ENCODE results near the gene OR10K2. TPM values are rescaled to one million over a fixed set of nuclear protein-coding genes. Genes with fewer than 3 reads are reported as not detected.
A peak's percentile ranks its signal among the peaks of the same experiment; 100 is the strongest.

The OR10K2 gene
- total and polyA plus RNA-seq, 2 of the 8 experiments (the other 6 are each of a cell fraction or from before 2014, with no cell fraction given), result not detected

GRCh38 chr1:158454537-158454936 lies 28.5 kb upstream of the OR10K2 start:
- Histone ChIP-seq H3K56ac (replicated peaks; ENCODE audit: insufficient read length, low read depth, low read length) (no peak overlapping the region), H3K23ac (ENCODE audit: insufficient read length) (no peak overlapping the region), H3K27me3 (replicated peaks in 1 of 4; ENCODE audit: control insufficient read depth in 3 of 4, extremely low read depth in 1 of 4, insufficient read depth in 3 of 4, low read length in 3 of 4) (no peaks in the 10 kb centered on the region), H2AFZ (ENCODE audit: low read length) (peak overlapping the region; percentile 71; the same call in 1 of the 2 replicates), H3K14ac (ENCODE audit: insufficient read length) (no peak overlapping the region), H3K4ac (replicated peaks; ENCODE audit: insufficient read length, low read depth, low read length) (no peak overlapping the region), H4K8ac (ENCODE audit: extremely low read depth, insufficient read depth, low read length) (no peak overlapping the region), H2BK12ac (ENCODE audit: low read depth, low read length) (no peak overlapping the region), H3K23me2 (ENCODE audit: low read depth, low read length) (no peaks in the 10 kb centered on the region), H2BK120ac (replicated peaks; ENCODE audit: low read depth, low read length) (no peak overlapping the region), H2BK5ac (ENCODE audit: low read depth, low read length) (no peak overlapping the region), H4K20me1 (replicated peaks in 1 of 2; ENCODE audit: control insufficient read depth in 1 of 2, insufficient read depth in 2 of 2, low read length in 2 of 2) (no peaks in the 10 kb centered on the region), H3K4me3 (ENCODE audit: extremely low read depth in 1 of 4, insufficient read depth in 2 of 4, low read depth in 3 of 4, low read length in 4 of 4) (no peak overlapping the region), H3K18ac (ENCODE audit: extremely low read depth, low read length) (no peak overlapping the region), H4K5ac (ENCODE audit: insufficient read length, low read depth, low read length) (no peak overlapping the region), H3K79me1 (ENCODE audit: low read depth, low read length) (no peaks in the 10 kb centered on the region), H2BK15ac (ENCODE audit: low read length) (no peak overlapping the region), H3K4me2 (ENCODE audit: insufficient read depth in 1 of 2, low read depth in 2 of 2, low read length in 2 of 2) (no peak overlapping the region), H3K36me3 (ENCODE audit: control insufficient read depth in 2 of 4, insufficient read depth in 4 of 4, low read length in 3 of 4) (no peaks in the 10 kb centered on the region), H3K79me2 (ENCODE audit: control insufficient read depth in 1 of 2, insufficient read depth in 2 of 2, low read length in 2 of 2) (no peaks in the 10 kb centered on the region), H2BK20ac (ENCODE audit: low read length) (no peak overlapping the region), H2AK5ac (ENCODE audit: low read depth, low read length) (no peak overlapping the region), H4K91ac (replicated peaks; ENCODE audit: insufficient read length, low read length) (no peak overlapping the region), H3K9me3 (ENCODE audit: insufficient read depth in 2 of 2, low read depth in 1 of 2, low read length in 1 of 2) (no peaks in the 10 kb centered on the region), H3K4me1 (replicated peaks in 1 of 4; ENCODE audit: control insufficient read depth in 3 of 4, insufficient read depth in 4 of 4, low read length in 3 of 4) (no peaks in the 10 kb centered on the region), H3K27ac (ENCODE audit: low read depth, low read length) (no peak overlapping the region), H3K9ac (replicated peaks in 1 of 4; ENCODE audit: extremely low read depth in 1 of 4, low read depth in 3 of 4, low read length in 3 of 4) (no peak overlapping the region)
- DNase-seq (ENCODE audit: low read depth in 1 of 2, low spot score in 2 of 2) (no peak), FAIRE-seq (peak; percentile 19)
- CTCF ChIA-PET (ENCODE audit: partially characterized antibody), result no interaction called here
- 88% methylated on average over 1 of the region's 1 CpG; no CpG with 5 or more reads in 1 of the 2 experiments for WGBS, 2 experiments (ENCODE audit: extremely low coverage in 1 of 2, insufficient coverage in 1 of 2, insufficient read length in 1 of 2, insufficient replicate concordance in 2 of 2, low coverage in 1 of 2, low lambda C conversion rate in 2 of 2, missing lambda C conversion rate in 1 of 2)
- TF ChIP-seq JUND (IDR thresholded peaks at IDR 0.05; ENCODE audit: low read length) (no peak), SIRT6 (IDR thresholded peaks at IDR 0.05; ENCODE audit: low read length) (no peak), TAF7 (optimal IDR thresholded peaks at IDR 0.05; ENCODE audit: borderline replicate concordance, low read depth, low read length) (no peak), MAX (IDR thresholded peaks at IDR 0.05) (no peak), HDAC6 (IDR thresholded peaks at IDR 0.05; ENCODE audit: low read depth, low read length) (no peak), CBX8 (IDR thresholded peaks at IDR 0.05; ENCODE audit: borderline replicate concordance, low read depth, low read length) (no peak), BACH1 (IDR thresholded peaks at IDR 0.05; ENCODE audit: low read length) (no peak), SIN3A (conservative IDR thresholded peaks at IDR 0.05 in 1 of 2, IDR thresholded peaks at IDR 0.05 in 1 of 2; ENCODE audit: low read depth in 1 of 2, low read length in 2 of 2) (no peak), KDM4A (IDR thresholded peaks at IDR 0.05; ENCODE audit: low read depth, low read length, severe bottlenecking) (no peak), TEAD4 (IDR thresholded peaks at IDR 0.05; ENCODE audit: low read depth, low read length) (no peak), SP1 (IDR thresholded peaks at IDR 0.05; ENCODE audit: low read depth, low read length) (no peak), EP300 (IDR thresholded peaks at IDR 0.05; ENCODE audit: borderline replicate concordance in 1 of 2, low read depth in 2 of 2, low read length in 2 of 2) (no peak), ZNF274 (IDR thresholded peaks at IDR 0.05; ENCODE audit: borderline replicate concordance, extremely low read depth, low read length) (no peak), JUN (IDR thresholded peaks at IDR 0.05; ENCODE audit: low read depth, low read length) (no peak)
- POLR2A ChIA-PET (ENCODE audit: partially characterized antibody), result no interaction called here
